A549 (cell line): ENCODE measurements around the gene PTPRE. TPM values are rescaled to one million over a fixed set of nuclear protein-coding genes. Genes with fewer than 3 reads are reported as not detected.

Source experiments
- ATAC-seq, 2 experiments: fragments of 200-7000 bp in 1 of 2; fragments of >200 bp in 1 of 2; cut with Nextera tagmentation in 1 of 2; cut with Tn5 transposase in 1 of 2; 3 replicates each; pipeline versions ENCODE4 v1.8.0 to v1.9.1; 2018 to 2020; ENCODE audit warnings: mild to moderate bottlenecking in 1 of 2, moderate library complexity in 1 of 2
- CTCF ChIA-PET: fragments of 300-600 bp; sonication (Branson Sonifier 250); formaldehyde crosslinking; extraction: SDS; loops from one replicate; lab custom pipeline; 2021; ENCODE audit warnings: antibody characterized with exemption, inconsistent platforms; lab: Yijun Ruan, JAX
- POLR2A ChIA-PET: fragments of 350-600 bp; formaldehyde crosslinking; extraction: SDS; loops from one replicate; lab custom pipeline; 2021; ENCODE audit warnings: antibody characterized with exemption, inconsistent platforms; lab: Yijun Ruan, JAX
- DNase-seq, 2 experiments: peaks; one replicate each; pipeline versions ENCODE4 v3.0.0 to v3.0.0-alpha.2; 2011 to 2016; ENCODE audit warnings: low read depth in 1 of 2, low spot score in 1 of 2
- FAIRE-seq: peaks from 2 replicates; lab custom pipeline; 2011; peaks lifted over from hg19 to GRCh38; lab: Jason Lieb, UNC
- H3K27ac ChIP-seq, 2 experiments: fragments of >200 bp; sonication (Bioruptor Twin); formaldehyde crosslinking; 3 replicates each; pipeline ENCODE4 v1.5.1; 2016 to 2017
- H3K4me1 ChIP-seq: fragments of >200 bp; sonication (Bioruptor Twin); formaldehyde crosslinking; 3 replicates; pipeline ENCODE4 v1.6.1; 2016
- H3K4me2 ChIP-seq: fragments of >200 bp; sonication (Bioruptor Twin); formaldehyde crosslinking; 3 replicates; pipeline ENCODE4 v1.6.1; 2016
- H3K4me3 ChIP-seq: fragments of >200 bp; sonication (Bioruptor Twin); formaldehyde crosslinking; 3 replicates; pipeline ENCODE4 v1.5.1; 2016
- H3K9me3 ChIP-seq: fragments of >200 bp; sonication (Bioruptor Twin); formaldehyde crosslinking; 3 replicates; pipeline ENCODE4 v1.6.1; 2016
- CBX2 ChIP-seq: fragments of 200-600 bp; sonication (generic); IDR thresholded peaks from 2 replicates; pipeline ENCODE4 v1.6.1; 2016; ENCODE audit warnings: low read depth, mild to moderate bottlenecking, borderline replicate concordance
- CEBPB ChIP-seq, 2 experiments: fragments of >200 bp in 1 of 2; sonication (Bioruptor Twin) in 1 of 2; formaldehyde crosslinking in 1 of 2; IDR thresholded peaks; 2 replicates each; pipeline ENCODE4 v1.6.1; 2012 to 2016
- CHD2 ChIP-seq: fragments of 150-350 bp; IDR thresholded peaks from 2 replicates; pipeline ENCODE4 v1.6.1; 2014; ENCODE audit warnings: low read length; ENCODE audit not compliant: partially characterized antibody
- EHF ChIP-seq: fragments of 250-450 bp; sonication (Bioruptor Pico); IDR thresholded peaks from 2 replicates; pipeline ENCODE4 v1.5.0; 2020; ENCODE audit warnings: mild to moderate bottlenecking
- EP300 ChIP-seq, 2 experiments: fragments of >200 bp; sonication (Bioruptor Twin); formaldehyde crosslinking; IDR thresholded peaks; 2 replicates in 1 of 2; 3 replicates in 1 of 2; pipeline ENCODE4 v1.6.1; 2016 to 2017
- FOSL2 ChIP-seq, 2 experiments: fragments of 450-650 bp in 1 of 2; fragments of >200 bp in 1 of 2; sonication (Bioruptor Twin) in 1 of 2; formaldehyde crosslinking; IDR thresholded peaks; 2 replicates each; pipeline versions ENCODE4 v1.5.0 to v1.6.1; 2016 to 2020; ENCODE audit warnings: mild to moderate bottlenecking in 1 of 2, moderate library complexity in 1 of 2
- GATA3 ChIP-seq: IDR thresholded peaks from 2 replicates; pipeline ENCODE4 v1.6.1; 2012; ENCODE audit warnings: borderline replicate concordance
- HOXA7 ChIP-seq: fragments of 250-450 bp; sonication (Bioruptor Pico); IDR thresholded peaks from 2 replicates; pipeline ENCODE4 v1.5.0; 2020; ENCODE audit warnings: mild to moderate bottlenecking, moderate library complexity
- JUN ChIP-seq, 2 experiments: fragments of >200 bp; sonication (Bioruptor Twin); formaldehyde crosslinking; IDR thresholded peaks; 2 replicates in 1 of 2; 3 replicates in 1 of 2; pipeline ENCODE4 v1.6.1; 2016 to 2017
- MAFK ChIP-seq: fragments of 450-650 bp; IDR thresholded peaks from 2 replicates; pipeline ENCODE4 v1.6.1; 2014; ENCODE audit not compliant: partially characterized antibody
- MYC ChIP-seq: IDR thresholded peaks from 2 replicates; pipeline ENCODE4 v1.6.1; 2012; ENCODE audit warnings: mild to moderate bottlenecking, inconsistent platforms, low read length, improper control_type of control experiment, borderline replicate concordance
- PHF8 ChIP-seq: fragments of 200-600 bp; sonication (generic); IDR thresholded peaks from 2 replicates; pipeline ENCODE4 v1.6.1; 2016; ENCODE audit warnings: low read depth, mild to moderate bottlenecking, antibody characterized with exemption, moderate library complexity, borderline replicate concordance
- POLR2AphosphoS2 ChIP-seq: conservative IDR thresholded peaks from 2 replicates; pipeline ENCODE4 v1.6.1; 2012; ENCODE audit warnings: low read length, improper control_type of control experiment, inconsistent platforms
- RCOR1 ChIP-seq: fragments of 150-350 bp; IDR thresholded peaks from 2 replicates; pipeline ENCODE4 v1.6.1; 2014; ENCODE audit warnings: antibody characterized with exemption, low read length, low read depth
- SMC3 ChIP-seq: fragments of >200 bp; sonication (Bioruptor Twin); formaldehyde crosslinking; IDR thresholded peaks from 3 replicates; pipeline ENCODE4 v1.6.1; 2018; ENCODE audit warnings: inconsistent platforms
- SREBF2 ChIP-seq: fragments of 450-650 bp; IDR thresholded peaks from 2 replicates; pipeline ENCODE4 v1.6.1; 2014; ENCODE audit warnings: mild to moderate bottlenecking, moderate library complexity
- ZC3H11A ChIP-seq: fragments of 450-650 bp; IDR thresholded peaks from 2 replicates; pipeline ENCODE4 v1.6.1; 2014; ENCODE audit warnings: antibody characterized with exemption, mild to moderate bottlenecking
- WGBS: methylation state at CpG from one replicate; pipeline ENCODE4 v1.1.6; 2017; ENCODE audit errors: missing lambda C conversion rate; 5-methylcytosine and 5-hydroxymethylcytosine counted together
- polyA plus RNA-seq, 4 experiments: library from polyadenylated mRNA; depleted of rRNA in 3 of 4; stranded (reverse); fragments of >200 nt; fragmentation: RNase III in 1 of 4; extraction: RNeasy Plus Mini Kit Qiagen cat#74134 plus additional on column Dnase treatment in 1 of 4; gene quantifications; 2 replicates in 3 of 4; 3 replicates in 1 of 4; pipeline ENCODE4 v1.2.3, GENCODE V29; 2011 to 2017
- TF ChIP-seq, protein P1 (sequence below): fragments of >200 bp; sonication (Bioruptor Twin); formaldehyde crosslinking; IDR thresholded peaks from 3 replicates; pipeline ENCODE4 v1.6.1; 2016
- TF ChIP-seq, protein P2 (sequence below): fragments of 450-650 bp; IDR thresholded peaks from 2 replicates; pipeline ENCODE4 v1.6.1; 2014; ENCODE audit warnings: antibody characterized with exemption
- TF ChIP-seq, protein P3 (sequence below): fragments of 250-450 bp; sonication (Bioruptor Pico); IDR thresholded peaks from 2 replicates; pipeline ENCODE4 v1.5.0; 2020; ENCODE audit warnings: low read depth, mild to moderate bottlenecking, moderate library complexity

The PTPRE gene
- polyA plus RNA-seq, 2 of the 4 experiments (the other 2 are of a cell fraction): 0.31 to 1.5 TPM

DNA sequence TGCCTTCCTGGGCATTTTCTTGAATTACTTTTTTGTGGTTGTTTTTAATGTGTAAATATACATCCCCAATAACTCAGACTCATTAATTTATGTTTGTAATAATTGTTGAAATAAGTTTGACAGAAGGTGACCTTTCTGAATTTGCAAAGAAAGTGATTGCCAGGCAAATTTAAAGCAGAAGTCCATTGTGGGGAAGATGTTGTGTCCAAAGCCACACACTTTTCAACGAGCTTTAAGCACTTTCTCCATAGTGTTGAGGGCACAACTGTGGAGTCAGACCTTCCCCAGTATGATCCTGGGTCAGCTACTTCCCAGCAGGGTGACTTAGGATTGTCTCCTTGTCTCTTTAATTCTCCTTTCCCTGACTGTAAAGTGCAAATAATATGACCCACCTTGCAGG is 52.5 kb downstream of the PTPRE start:
- WGBS: 0% methylated on average over 1 of the region's 1 CpG
- Histone ChIP-seq H3K4me3 (no peak overlapping the region), H3K27ac (no peak overlapping the region), H3K4me2 (no peak overlapping the region), H3K9me3 (peaks cover 7% of the 10 kb centered on the region; the same call in 1 of the 3 replicates), H3K4me1 (no peaks in the 10 kb centered on the region)
- no peak for DNase-seq
- no peak for FAIRE-seq
- ChIA-PET POLR2A (no interaction called here), CTCF (interaction anchor here (1.1 to 1.4 kb wide), 2 partner anchors 17 to 52 kb away, joined by 6 to 7 read pairs; partner anchors contain the start of gene PTPRE)
- no peak for ATAC-seq
- TF ChIP-seq FOSL2 (IDR thresholded peaks at IDR 0.05) (no peak), FOSL2 (CRISPR knock-in tag; IDR thresholded peaks at IDR 0.05) (no peak), CEBPB (IDR thresholded peaks at IDR 0.05) (no peak), MAFK (peak; percentile 54)

DNA sequence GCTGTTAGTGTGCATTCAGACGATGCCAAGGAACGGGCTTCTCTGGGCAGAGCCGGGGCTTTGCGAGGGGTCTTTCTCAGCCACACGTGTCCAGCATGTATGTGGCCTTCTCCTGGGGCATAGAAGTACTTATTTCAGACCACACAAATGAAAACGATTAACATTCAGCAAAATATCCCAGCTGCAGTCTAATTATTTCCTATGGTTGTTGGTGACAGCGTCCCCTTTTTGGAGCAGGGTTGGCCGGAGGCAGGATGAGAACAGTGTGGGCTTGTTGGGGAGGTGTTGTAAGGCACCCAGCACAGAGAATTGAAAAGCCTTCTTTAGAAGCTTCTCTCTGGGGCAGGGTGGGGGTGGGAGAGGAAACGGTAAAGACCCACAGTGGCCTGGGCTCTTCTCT is 54.2 kb downstream of the PTPRE start:
- FAIRE-seq (no peak), DNase-seq (no peak)
- CTCF ChIA-PET: no interaction called here
- WGBS: 54% methylated on average over 9 of the region's 9 CpGs
- Histone ChIP-seq H3K27ac (no peak overlapping the region), H3K4me1 (no peaks in the 10 kb centered on the region), H3K4me3 (no peak overlapping the region)
- TF ChIP-seq CHD2 (no peak), CBX2 (no peak), EHF (CRISPR knock-in tag) (no peak), GATA3 (no peak), HOXA7 (CRISPR knock-in tag) (no peak), MYC (no peak), SREBF2 (no peak)
- TF ChIP-seq, all 56 proteins: peak for 0
- no peak overlapping the region for H3K4me2 ChIP-seq
- POLR2A ChIA-PET: no interaction called here
- no peak for ATAC-seq
- H3K9me3 ChIP-seq: peaks cover 6% of the 10 kb centered on the region; the same call in 1 of the 3 replicates

DNA sequence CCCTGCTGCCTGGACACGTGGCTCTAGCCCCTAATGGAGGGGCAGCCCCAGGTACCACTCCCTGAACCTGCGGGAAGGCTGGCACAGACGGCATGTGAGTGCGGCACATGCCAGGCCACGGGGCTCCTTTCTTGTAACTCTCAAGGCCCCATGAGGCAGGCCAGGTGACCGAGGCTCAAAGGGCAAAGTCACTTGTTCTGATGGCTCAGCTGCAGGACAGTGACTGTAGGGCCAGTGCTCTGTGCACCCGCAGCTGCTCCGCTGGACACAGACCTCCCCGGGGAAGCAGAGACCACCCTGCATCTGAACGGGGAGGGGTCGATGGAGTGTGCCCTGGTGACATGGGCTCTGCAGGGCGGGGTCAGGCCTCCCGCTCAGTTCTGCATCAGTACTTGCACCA is 55.3 kb downstream of the PTPRE start:
- H3K9me3 ChIP-seq: no peaks in the 10 kb centered on the region
- ATAC-seq: no peak
- CTCF ChIA-PET: interaction anchor here (0.9 kb wide), 1 partner anchor 55 kb away, joined by 3 read pairs; the partner anchor contains the start of gene PTPRE
- no peak for FAIRE-seq
- H3K4me1 ChIP-seq: no peaks in the 10 kb centered on the region
- no peak for DNase-seq
- H3K4me3 ChIP-seq: no peak overlapping the region
- 45% methylated on average over 7 of the region's 13 CpGs for WGBS
- POLR2A ChIA-PET: no interaction called here
- H3K27ac ChIP-seq: no peak overlapping the region
- H3K4me2 ChIP-seq: no peak overlapping the region
- TF ChIP-seq PHF8 (no peak), RCOR1 (no peak), MAFK (no peak), ZC3H11A (no peak), POLR2AphosphoS2 (no peak), EP300 (IDR thresholded peaks at IDR 0.05) (no peak), JUN (IDR thresholded peaks at IDR 0.05) (no peak), SMC3 (no peak)
- TF ChIP-seq, protein P1, sequence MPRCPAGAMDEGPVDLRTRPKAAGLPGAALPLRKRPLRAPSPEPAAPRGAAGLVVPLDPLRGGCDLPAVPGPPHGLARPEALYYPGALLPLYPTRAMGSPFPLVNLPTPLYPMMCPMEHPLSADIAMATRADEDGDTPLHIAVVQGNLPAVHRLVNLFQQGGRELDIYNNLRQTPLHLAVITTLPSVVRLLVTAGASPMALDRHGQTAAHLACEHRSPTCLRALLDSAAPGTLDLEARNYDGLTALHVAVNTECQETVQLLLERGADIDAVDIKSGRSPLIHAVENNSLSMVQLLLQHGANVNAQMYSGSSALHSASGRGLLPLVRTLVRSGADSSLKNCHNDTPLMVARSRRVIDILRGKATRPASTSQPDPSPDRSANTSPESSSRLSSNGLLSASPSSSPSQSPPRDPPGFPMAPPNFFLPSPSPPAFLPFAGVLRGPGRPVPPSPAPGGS: no peak
- TF ChIP-seq, protein P2, sequence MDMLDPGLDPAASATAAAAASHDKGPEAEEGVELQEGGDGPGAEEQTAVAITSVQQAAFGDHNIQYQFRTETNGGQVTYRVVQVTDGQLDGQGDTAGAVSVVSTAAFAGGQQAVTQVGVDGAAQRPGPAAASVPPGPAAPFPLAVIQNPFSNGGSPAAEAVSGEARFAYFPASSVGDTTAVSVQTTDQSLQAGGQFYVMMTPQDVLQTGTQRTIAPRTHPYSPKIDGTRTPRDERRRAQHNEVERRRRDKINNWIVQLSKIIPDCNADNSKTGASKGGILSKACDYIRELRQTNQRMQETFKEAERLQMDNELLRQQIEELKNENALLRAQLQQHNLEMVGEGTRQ: no peak
- TF ChIP-seq, protein P3, sequence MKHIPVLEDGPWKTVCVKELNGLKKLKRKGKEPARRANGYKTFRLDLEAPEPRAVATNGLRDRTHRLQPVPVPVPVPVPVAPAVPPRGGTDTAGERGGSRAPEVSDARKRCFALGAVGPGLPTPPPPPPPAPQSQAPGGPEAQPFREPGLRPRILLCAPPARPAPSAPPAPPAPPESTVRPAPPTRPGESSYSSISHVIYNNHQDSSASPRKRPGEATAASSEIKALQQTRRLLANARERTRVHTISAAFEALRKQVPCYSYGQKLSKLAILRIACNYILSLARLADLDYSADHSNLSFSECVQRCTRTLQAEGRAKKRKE (CRISPR knock-in tag): no peak
- TF ChIP-seq, all 56 proteins: peak for 0
